ENCODE results near the gene LTO1. TPM values are rescaled to one million over a fixed set of nuclear protein-coding genes. Genes with fewer than 3 reads are reported as not detected.

The LTO1 gene
- total and polyA plus RNA-seq, 2 of the 13 experiments (the other 11 are each of a cell fraction or from before 2014, with no cell fraction given): 11.8 to 15.0 TPM

DNA sequence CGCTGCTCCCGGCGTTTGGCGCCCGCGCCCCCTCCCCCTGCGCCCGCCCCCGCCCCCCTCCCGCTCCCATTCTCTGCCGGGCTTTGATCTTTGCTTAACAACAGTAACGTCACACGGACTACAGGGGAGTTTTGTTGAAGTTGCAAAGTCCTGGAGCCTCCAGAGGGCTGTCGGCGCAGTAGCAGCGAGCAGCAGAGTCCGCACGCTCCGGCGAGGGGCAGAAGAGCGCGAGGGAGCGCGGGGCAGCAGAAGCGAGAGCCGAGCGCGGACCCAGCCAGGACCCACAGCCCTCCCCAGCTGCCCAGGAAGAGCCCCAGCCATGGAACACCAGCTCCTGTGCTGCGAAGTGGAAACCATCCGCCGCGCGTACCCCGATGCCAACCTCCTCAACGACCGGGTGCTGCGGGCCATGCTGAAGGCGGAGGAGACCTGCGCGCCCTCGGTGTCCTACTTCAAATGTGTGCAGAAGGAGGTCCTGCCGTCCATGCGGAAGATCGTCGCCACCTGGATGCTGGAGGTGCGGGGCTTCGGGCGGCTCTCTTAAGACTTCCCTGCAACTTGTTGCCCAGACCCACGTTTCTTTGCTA is 34.1 kb downstream of the LTO1 start, which contains the start of gene CCND1 (continued):
- TF ChIP-seq ZNF784 (CRISPR knock-in tag; IDR thresholded peaks at IDR 0.05; ENCODE audit: borderline replicate concordance): 0 out of 2 replicates have a peak, but pooled peaks have one; percentile 37
- no peak for TF ChIP-seq ZZZ3 (CRISPR knock-in tag; IDR thresholded peaks at IDR 0.05; ENCODE audit: borderline replicate concordance)
- TF ChIP-seq ZNF549 (CRISPR knock-in tag; IDR thresholded peaks at IDR 0.05): no peak
- TF ChIP-seq ZFP41 (CRISPR knock-in tag; IDR thresholded peaks at IDR 0.05; ENCODE audit: borderline replicate concordance): no peak
- TF ChIP-seq KDM1A (CRISPR knock-in tag; IDR thresholded peaks at IDR 0.05): no peak
- peak; percentile 55; the same call in 1 of the 2 replicates for TF ChIP-seq IRF2 (CRISPR knock-in tag; IDR thresholded peaks at IDR 0.05)
- TF ChIP-seq ZNF644 (CRISPR knock-in tag; IDR thresholded peaks at IDR 0.05; ENCODE audit: low read depth): no peak
- peak; percentile 81 for TF ChIP-seq TCF7 (IDR thresholded peaks at IDR 0.05; ENCODE audit: low read depth)
- TF ChIP-seq AKAP8 (CRISPR knock-in tag; IDR thresholded peaks at IDR 0.05): peak; percentile 41; the same call in 1 of the 2 replicates
- TF ChIP-seq FOSL1 (CRISPR knock-in tag; IDR thresholded peaks at IDR 0.05; ENCODE audit: borderline replicate concordance): no peak
- TF ChIP-seq ZNF414 (CRISPR knock-in tag; IDR thresholded peaks at IDR 0.05): no peak
- no peak for TF ChIP-seq MNT (IDR thresholded peaks at IDR 0.05)
- TF ChIP-seq, protein P1, sequence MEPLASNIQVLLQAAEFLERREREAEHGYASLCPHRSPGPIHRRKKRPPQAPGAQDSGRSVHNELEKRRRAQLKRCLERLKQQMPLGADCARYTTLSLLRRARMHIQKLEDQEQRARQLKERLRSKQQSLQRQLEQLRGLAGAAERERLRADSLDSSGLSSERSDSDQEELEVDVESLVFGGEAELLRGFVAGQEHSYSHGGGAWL (CRISPR knock-in tag; IDR thresholded peaks at IDR 0.05): peak; percentile 48; the same call in 1 of the 2 replicates
- TF ChIP-seq ZNF24 (IDR thresholded peaks at IDR 0.05): no peak
- TF ChIP-seq, protein P2, sequence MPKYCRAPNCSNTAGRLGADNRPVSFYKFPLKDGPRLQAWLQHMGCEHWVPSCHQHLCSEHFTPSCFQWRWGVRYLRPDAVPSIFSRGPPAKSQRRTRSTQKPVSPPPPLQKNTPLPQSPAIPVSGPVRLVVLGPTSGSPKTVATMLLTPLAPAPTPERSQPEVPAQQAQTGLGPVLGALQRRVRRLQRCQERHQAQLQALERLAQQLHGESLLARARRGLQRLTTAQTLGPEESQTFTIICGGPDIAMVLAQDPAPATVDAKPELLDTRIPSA (CRISPR knock-in tag; IDR thresholded peaks at IDR 0.05; ENCODE audit: borderline replicate concordance): no peak
- TF ChIP-seq, protein P3, sequence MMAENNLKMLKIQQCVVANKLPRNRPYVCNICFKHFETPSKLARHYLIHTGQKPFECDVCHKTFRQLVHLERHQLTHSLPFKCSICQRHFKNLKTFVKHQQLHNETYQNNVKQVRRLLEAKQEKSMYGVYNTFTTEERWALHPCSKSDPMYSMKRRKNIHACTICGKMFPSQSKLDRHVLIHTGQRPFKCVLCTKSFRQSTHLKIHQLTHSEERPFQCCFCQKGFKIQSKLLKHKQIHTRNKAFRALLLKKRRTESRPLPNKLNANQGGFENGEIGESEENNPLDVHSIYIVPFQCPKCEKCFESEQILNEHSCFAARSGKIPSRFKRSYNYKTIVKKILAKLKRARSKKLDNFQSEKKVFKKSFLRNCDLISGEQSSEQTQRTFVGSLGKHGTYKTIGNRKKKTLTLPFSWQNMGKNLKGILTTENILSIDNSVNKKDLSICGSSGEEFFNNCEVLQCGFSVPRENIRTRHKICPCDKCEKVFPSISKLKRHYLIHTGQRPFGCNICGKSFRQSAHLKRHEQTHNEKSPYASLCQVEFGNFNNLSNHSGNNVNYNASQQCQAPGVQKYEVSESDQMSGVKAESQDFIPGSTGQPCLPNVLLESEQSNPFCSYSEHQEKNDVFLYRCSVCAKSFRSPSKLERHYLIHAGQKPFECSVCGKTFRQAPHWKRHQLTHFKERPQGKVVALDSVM (CRISPR knock-in tag; IDR thresholded peaks at IDR 0.05): 0 out of 2 replicates have a peak, but pooled peaks have one; percentile 34
- no peak for TF ChIP-seq ZNF205 (CRISPR knock-in tag; IDR thresholded peaks at IDR 0.05)
- 0 out of 2 replicates have a peak, but pooled peaks have one; percentile 37 for TF ChIP-seq ZNF253 (CRISPR knock-in tag; IDR thresholded peaks at IDR 0.05; ENCODE audit: borderline replicate concordance)
- TF ChIP-seq, protein P4, sequence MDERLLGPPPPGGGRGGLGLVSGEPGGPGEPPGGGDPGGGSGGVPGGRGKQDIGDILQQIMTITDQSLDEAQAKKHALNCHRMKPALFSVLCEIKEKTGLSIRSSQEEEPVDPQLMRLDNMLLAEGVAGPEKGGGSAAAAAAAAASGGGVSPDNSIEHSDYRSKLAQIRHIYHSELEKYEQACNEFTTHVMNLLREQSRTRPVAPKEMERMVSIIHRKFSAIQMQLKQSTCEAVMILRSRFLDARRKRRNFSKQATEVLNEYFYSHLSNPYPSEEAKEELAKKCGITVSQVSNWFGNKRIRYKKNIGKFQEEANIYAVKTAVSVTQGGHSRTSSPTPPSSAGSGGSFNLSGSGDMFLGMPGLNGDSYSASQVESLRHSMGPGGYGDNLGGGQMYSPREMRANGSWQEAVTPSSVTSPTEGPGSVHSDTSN (CRISPR knock-in tag; IDR thresholded peaks at IDR 0.05): no peak
- TF ChIP-seq SRSF1 (optimal IDR thresholded peaks at IDR 0.05; ENCODE audit: low read depth, low read length): no peak
- no peak for TF ChIP-seq CCAR2 (optimal IDR thresholded peaks at IDR 0.05; ENCODE audit: low read depth, low read length)

All from HepG2 (cell line).